DND-41 (cell line): ENCODE measurements around the gene INMT.

ENCODE experiments used
- ATAC-seq: fragments of 200-7000 bp; cut with Tn5 transposase; 3 replicates; pipeline ENCODE4 v1.9.1; 2021; ENCODE audit warnings: low read depth; ENCODE audit not compliant: insufficient read depth
- DNase-seq: peaks from one replicate; pipeline ENCODE4 v3.0.0-alpha.2; 2020
- H2AFZ ChIP-seq: 2 replicates; pipeline ENCODE4 v1.6.0; 2012; ENCODE audit warnings: low read depth, low read length
- H3K27ac ChIP-seq: 2 replicates; pipeline ENCODE4 v1.5.1; 2012; ENCODE audit warnings: low read length, inconsistent platforms
- H3K27me3 ChIP-seq: fragments of 200-600 bp; sonication (generic); 2 replicates; pipeline ENCODE4 v1.6.0; 2012; ENCODE audit warnings: low read length, mild to moderate bottlenecking, inconsistent platforms; ENCODE audit not compliant: insufficient read depth, poor library complexity
- H3K36me3 ChIP-seq: 2 replicates; pipeline ENCODE4 v1.5.1; 2012; ENCODE audit warnings: low read length, inconsistent platforms; ENCODE audit not compliant: insufficient read depth
- H3K4me1 ChIP-seq: 2 replicates; pipeline ENCODE4 v1.5.1; 2012; ENCODE audit warnings: mild to moderate bottlenecking, low read length; ENCODE audit not compliant: insufficient read depth
- H3K4me2 ChIP-seq: 2 replicates; pipeline ENCODE4 v1.6.0; 2012; ENCODE audit warnings: mild to moderate bottlenecking, moderate library complexity, low read length, inconsistent platforms; ENCODE audit not compliant: insufficient read depth
- H3K4me3 ChIP-seq, 2 experiments: fragments of 200-600 bp in 1 of 2; shearing (Covaris generic) in 1 of 2; 2 replicates each; pipeline ENCODE4 v1.5.1; 2012 to 2016; ENCODE audit warnings: inconsistent platforms in 2 of 2, low read length in 2 of 2, mild to moderate bottlenecking in 2 of 2, low read depth in 1 of 2, moderate library complexity in 1 of 2
- H3K79me2 ChIP-seq: 2 replicates; pipeline ENCODE4 v1.6.0; 2012; ENCODE audit warnings: low read length, inconsistent platforms; ENCODE audit not compliant: insufficient read depth
- H3K9ac ChIP-seq: 2 replicates; pipeline ENCODE4 v1.6.0; 2012; ENCODE audit warnings: low read depth, mild to moderate bottlenecking, inconsistent platforms, low read length, moderate library complexity
- H3K9me3 ChIP-seq: 2 replicates; pipeline ENCODE4 v1.5.1; 2012; ENCODE audit warnings: low read length, moderate library complexity, mild to moderate bottlenecking, inconsistent platforms; ENCODE audit not compliant: insufficient read depth, severe bottlenecking
- H4K20me1 ChIP-seq: 2 replicates; pipeline ENCODE4 v1.6.0; 2012; ENCODE audit warnings: low read length; ENCODE audit not compliant: insufficient read depth
- CTCF ChIP-seq: IDR thresholded peaks from 2 replicates; pipeline ENCODE4 v1.5.1; 2012; ENCODE audit warnings: borderline replicate concordance, low read length, moderate library complexity, mild to moderate bottlenecking; ENCODE audit not compliant: poor library complexity, severe bottlenecking; ENCODE audit errors: extremely low read depth
- EZH2 ChIP-seq: IDR thresholded peaks from 3 replicates; pipeline ENCODE4 v1.6.1; 2012; ENCODE audit warnings: borderline replicate concordance, low read depth, mild to moderate bottlenecking, moderate library complexity, low read length, inconsistent platforms; ENCODE audit not compliant: severe bottlenecking

The INMT gene

DNA sequence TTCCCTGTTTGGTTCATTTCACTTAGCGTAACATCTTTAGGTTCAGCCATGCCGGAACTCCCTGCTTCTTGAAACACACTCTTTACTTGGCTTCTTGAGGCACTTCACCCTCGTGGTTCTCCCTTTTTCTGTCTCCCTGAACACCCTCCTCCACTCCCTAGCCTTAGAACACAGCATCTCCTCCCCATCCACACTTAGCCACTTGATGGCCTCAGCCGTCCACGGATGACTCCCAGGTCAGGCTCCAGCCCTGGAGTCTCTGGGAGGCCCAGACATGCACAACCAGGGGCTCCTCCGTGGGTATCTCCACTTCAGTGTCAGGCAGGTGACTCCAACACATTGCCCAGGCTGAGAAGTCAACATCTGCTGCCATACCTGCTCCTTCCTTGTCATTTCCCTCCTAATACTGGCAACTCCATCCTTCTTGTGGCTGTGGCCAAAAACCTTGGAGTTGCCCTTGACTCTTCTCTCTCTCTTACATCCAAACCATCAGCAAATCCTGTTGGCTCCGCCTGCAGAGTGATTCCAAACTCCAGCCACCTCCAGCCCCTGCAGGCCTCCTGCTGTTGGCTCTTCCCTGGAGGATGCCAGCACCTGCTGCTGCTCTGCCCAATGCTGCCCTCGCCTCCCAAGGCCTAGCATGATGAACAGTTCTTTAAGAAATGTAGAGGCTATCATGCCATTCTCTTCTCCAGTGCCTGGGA lies 8.4 kb upstream of the INMT start:
- no peaks in the 10 kb centered on the region for H3K79me2 ChIP-seq
- no peak for DNase-seq
- H2AFZ ChIP-seq, result no peak overlapping the region

DNA sequence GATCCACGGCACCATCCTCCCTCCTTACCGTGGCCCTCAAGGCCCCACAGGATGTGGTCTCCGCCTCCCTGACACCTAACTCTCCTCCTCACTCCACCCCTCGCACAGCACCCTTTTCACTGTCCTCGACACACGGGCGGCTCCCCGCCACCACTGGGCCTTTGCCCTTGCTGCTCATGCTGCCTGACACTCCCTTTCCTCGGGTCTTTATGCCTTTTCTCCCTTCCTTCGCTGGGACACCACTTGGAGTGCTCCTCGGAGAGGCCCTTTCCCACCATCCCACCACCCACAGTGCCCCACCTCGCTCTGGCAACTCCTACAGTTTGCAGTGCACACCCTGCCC lies 7.9 kb upstream of the INMT start:
- no peaks in the 10 kb centered on the region for H3K27me3 ChIP-seq
- DNase-seq, result peak; percentile 10

More for the DNA sequence above, 8.4 kb upstream of the INMT start:
- Histone ChIP-seq H4K20me1 (0 out of 2 replicates have a peak, but pooled peaks cover 5% of the 10 kb centered on the region), H3K9ac (no peak overlapping the region), H3K36me3 (no peaks in the 10 kb centered on the region), H3K4me3 (no peak overlapping the region), H3K27me3 (no peaks in the 10 kb centered on the region), H3K9me3 (no peaks in the 10 kb centered on the region), H3K27ac (no peak overlapping the region), H3K4me1 (no peaks in the 10 kb centered on the region), H3K4me2 (no peak overlapping the region)
- TF ChIP-seq CTCF (peak; percentile 27), EZH2 (no peak)
- ATAC-seq, result no peak

GRCh38 chr7:30745261-30745941 lies 6.5 kb upstream of the INMT start:
- Histone ChIP-seq H3K4me1 (no peaks in the 10 kb centered on the region), H3K27me3 (no peaks in the 10 kb centered on the region)

More for the DNA sequence above, 7.9 kb upstream of the INMT start:
- ATAC-seq, result peak; percentile 54; the same call in 2 of the 3 replicates
- Histone ChIP-seq H3K4me3 (no peak overlapping the region), H3K4me2 (no peak overlapping the region), H3K79me2 (no peaks in the 10 kb centered on the region), H3K9ac (no peak overlapping the region), H3K9me3 (no peaks in the 10 kb centered on the region), H3K4me1 (no peaks in the 10 kb centered on the region), H4K20me1 (0 out of 2 replicates have a peak, but pooled peaks cover 5% of the 10 kb centered on the region), H2AFZ (no peak overlapping the region), H3K36me3 (no peaks in the 10 kb centered on the region), H3K27ac (no peak overlapping the region)
- no peak for TF ChIP-seq CTCF
- no peak for TF ChIP-seq EZH2

More at GRCh38 chr7:30745261-30745941, 6.5 kb upstream of the INMT start:
- Histone ChIP-seq H2AFZ (no peak overlapping the region), H3K9me3 (no peaks in the 10 kb centered on the region), H3K4me3 (no peak overlapping the region), H4K20me1 (0 out of 2 replicates have a peak, but pooled peaks cover 5% of the 10 kb centered on the region), H3K9ac (no peak overlapping the region), H3K27ac (no peak overlapping the region), H3K4me2 (no peak overlapping the region), H3K79me2 (no peaks in the 10 kb centered on the region), H3K36me3 (no peaks in the 10 kb centered on the region)
- TF ChIP-seq EZH2 (no peak), CTCF (no peak)
- DNase-seq (no peak), ATAC-seq (no peak)
